GM20000 (cell line): Measurements from ENCODE around the gene TRIO.

Experiments used
- DNase-seq: peaks from one replicate; pipeline ENCODE4 v3.0.0; 2012; ENCODE audit warnings: low spot score
- TF ChIP-seq, protein P1 (sequence below): IDR thresholded peaks from 2 replicates; pipeline ENCODE4 v1.5.1; 2012; ENCODE audit warnings: mild to moderate bottlenecking, control low read depth; ENCODE audit errors: extremely low read depth, missing control alignments

TRIO gene

DNA sequence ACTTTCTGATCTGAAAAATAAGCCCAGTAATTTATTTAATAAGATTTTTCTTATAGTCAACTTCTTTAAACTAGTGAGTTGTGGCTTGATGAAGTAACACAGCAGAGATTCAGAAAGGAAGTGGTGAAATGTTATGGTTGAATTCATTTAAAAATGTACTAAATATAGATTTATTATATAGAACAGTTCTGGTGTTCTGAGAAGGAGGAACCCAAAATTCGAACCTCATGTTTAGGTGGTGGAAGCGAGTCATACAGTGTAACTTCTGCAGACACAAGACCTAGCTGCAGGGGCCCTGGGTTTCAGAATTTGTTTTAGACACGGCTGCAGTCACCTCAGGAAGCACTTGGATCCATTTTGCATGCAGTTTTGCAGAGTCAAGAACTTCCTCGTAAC is 188.2 kb downstream of the TRIO start:
- no peak for DNase-seq
- TF ChIP-seq, protein P1, sequence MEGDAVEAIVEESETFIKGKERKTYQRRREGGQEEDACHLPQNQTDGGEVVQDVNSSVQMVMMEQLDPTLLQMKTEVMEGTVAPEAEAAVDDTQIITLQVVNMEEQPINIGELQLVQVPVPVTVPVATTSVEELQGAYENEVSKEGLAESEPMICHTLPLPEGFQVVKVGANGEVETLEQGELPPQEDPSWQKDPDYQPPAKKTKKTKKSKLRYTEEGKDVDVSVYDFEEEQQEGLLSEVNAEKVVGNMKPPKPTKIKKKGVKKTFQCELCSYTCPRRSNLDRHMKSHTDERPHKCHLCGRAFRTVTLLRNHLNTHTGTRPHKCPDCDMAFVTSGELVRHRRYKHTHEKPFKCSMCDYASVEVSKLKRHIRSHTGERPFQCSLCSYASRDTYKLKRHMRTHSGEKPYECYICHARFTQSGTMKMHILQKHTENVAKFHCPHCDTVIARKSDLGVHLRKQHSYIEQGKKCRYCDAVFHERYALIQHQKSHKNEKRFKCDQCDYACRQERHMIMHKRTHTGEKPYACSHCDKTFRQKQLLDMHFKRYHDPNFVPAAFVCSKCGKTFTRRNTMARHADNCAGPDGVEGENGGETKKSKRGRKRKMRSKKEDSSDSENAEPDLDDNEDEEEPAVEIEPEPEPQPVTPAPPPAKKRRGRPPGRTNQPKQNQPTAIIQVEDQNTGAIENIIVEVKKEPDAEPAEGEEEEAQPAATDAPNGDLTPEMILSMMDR = no peak

DNA sequence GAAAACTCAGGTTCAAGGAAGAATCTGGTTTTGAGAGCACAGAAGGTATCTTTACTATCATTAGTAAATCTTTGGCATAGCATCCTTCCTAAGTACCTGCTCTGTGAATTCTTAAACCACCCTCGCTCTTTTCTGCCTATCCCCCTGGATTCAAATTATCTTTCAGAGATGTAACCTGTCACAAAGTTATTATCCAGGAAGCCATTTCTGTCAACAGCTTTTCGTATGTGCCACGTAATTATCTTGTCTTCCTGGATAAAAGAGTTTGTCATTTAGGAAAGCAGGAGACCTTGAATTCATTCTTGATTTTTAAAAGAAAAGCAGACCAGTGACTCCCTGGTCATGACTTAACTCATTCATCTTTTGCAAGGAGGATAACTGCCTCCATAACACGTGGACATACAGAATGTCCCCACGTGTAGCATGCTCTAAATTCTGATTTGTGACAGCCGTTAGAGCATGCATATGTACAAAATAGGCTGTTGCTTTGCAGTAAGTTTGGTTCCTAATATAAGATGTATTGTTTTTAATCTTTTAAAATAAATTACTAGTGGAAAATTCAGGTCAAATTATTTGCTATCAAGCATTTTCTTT is 189.0 kb downstream of the TRIO start:
- no peak for DNase-seq
- TF ChIP-seq, protein P1 = no peak

DNA sequence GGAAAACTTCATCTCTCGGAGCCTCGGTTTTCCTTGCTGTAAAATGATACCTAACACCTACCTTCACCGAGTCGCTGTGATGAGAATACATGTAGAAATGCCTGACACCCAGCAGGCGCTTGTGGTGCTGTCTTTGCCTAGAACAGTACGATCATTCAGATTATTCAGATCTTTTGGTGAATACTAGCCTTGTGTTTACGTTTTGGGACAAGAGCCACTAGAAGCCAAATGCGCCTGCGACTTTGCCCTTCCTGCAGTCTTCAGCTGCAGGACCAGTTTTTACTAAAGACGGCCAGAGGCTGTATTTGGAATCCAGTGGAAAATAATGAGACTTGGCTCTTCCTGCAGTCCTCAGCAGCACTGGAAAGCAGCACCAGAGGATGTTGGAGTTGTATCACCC is 189.6 kb downstream of the TRIO start:
- no peak for DNase-seq

DNA sequence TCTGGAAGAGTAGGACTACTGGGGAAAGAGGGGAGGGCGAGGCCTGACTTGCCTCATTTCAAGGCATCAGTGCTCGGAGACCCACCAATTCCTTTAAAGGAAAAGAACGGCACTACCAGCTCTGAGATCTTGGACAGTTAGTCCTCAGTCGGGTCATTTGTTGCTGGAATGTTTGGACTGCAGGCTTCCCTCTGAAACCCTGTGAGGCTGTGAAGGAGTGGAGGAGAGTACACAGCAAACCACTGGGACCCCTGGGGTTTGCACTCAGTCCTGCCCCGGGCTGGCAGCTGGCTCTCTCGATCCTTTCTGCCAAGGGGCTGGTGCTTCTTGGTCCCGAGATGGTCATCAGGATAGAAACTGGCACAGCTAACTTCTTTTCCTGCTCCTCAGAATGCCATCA is 194.5 kb downstream of the TRIO start:
- TF ChIP-seq, protein P1 = no peak
- no peak for DNase-seq

More for the DNA sequence above, 189.6 kb downstream of the TRIO start:
- TF ChIP-seq, protein P1 = no peak

DNA sequence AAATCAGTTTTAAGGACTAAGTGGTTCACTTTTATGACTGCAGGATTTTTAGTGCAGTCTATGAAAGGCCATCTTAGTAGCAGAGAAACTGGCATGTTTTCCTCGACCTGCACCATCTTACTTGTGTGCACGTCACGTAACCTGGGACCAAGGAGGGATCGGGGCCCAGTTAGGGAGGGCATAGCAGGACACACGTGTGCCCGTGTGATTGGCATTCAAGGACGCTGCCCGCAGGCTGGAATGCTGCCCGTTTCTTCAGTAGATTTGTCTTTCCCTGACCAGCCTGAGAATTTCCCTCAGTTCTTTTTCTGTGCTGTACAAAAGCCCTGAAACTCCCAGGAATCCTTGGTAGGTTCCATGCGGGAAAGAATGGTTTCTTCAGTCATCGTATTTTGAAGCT is 196.3 kb downstream of the TRIO start:
- TF ChIP-seq, protein P1 = no peak
- DNase-seq = no peak

DNA sequence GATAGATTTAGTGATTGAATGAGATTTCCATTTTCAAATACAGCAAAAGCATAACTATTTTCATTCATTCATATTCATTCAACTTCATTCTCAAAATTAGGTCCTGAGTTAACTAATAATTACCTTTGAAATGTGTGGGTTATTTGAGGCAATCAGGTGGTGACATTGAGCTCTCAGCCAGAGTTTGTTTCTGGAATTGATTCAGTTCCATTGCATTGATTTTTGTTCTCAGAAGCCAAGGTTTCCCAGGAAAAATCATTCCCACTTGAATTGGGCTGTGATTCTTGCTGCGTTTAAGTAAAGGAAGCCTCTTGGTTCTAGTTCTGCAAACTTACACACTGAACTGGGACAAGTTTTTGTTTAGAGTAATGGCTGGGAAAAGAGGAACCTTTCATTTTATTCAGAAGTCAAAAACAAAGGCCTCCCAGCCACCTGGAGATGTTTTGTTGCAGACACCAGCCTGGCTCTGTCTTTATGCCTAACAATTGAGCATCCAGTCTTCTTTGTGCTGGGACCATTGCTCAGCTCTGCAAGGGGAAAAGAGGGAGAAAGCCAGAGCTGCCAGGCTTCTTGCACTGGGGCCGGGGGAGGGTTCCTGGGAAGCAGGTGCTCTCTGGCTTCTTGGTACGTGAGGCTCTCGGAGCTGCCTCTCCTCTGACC is 198.6 kb downstream of the TRIO start:
- TF ChIP-seq, protein P1 = no peak
- DNase-seq = no peak

DNA sequence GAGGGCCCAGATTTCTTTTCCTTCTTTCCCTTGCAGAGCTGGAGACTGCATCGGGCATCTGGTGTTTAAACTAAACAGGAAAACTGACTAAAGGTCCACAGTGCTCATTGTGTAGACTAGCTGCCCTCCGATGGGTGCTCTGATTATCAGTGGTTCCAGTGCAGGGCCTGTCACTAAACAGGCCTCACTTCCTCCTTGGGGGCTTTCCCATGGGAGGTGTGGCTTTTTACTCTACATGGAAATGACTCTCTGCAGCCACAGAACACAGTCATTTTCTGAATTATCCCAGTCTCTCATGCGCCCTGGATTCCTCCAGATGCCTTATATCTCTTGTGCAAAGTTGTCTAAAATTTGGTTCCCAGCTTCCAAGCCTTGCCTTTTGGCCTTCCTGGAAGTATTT is 199.2 kb downstream of the TRIO start:
- TF ChIP-seq, protein P1 = no peak

More for the DNA sequence above, 199.2 kb downstream of the TRIO start:
- peak; percentile 45 for DNase-seq
